GM12892 (cell line): ENCODE data around the gene SSH2.

ENCODE experiments used
- POLR2A ChIP-seq: IDR thresholded peaks from 2 replicates; pipeline ENCODE4 v1.6.1; 2011; ENCODE audit warnings: low read depth, low read length, control low read depth
- POLR2AphosphoS5 ChIP-seq: IDR thresholded peaks from 2 replicates; pipeline ENCODE4 v1.6.1; 2011; ENCODE audit warnings: low read depth, low read length, control low read depth

- no peak for TF ChIP-seq POLR2AphosphoS5
- TF ChIP-seq POLR2A = no peak
Observed at GRCh38 chr17:29733166-29733565, 196.9 kb downstream of the SSH2 start.
